ENCODE data around the gene KIF3B. TPM values are rescaled to one million over a fixed set of nuclear protein-coding genes. Genes with fewer than 3 reads are reported as not detected.
"Not testable (repeated sequence)": the region's sequence is repeated elsewhere in the genome, so short reads cannot be mapped to it uniquely, and the experiment has no call there.

KIF3B gene
- total and polyA plus RNA-seq, 2 donors from 2014 or later = 31.6 to 62.2 TPM

GRCh38 chr20:32378461-32378860 lies 101.0 kb downstream of the KIF3B start:
- no peak overlapping the region for H3K9ac ChIP-seq (ENCODE audit: low read length in 3 of 3)
- H3K4me3 ChIP-seq (ENCODE audit: low read length in 3 of 3) = no peak overlapping the region
- H3K4me1 ChIP-seq (ENCODE audit: control insufficient read depth in 2 of 3, insufficient read depth in 2 of 3, low read depth in 1 of 3, low read length in 3 of 3) = no peaks in the 10 kb centered on the region
- H3K9me3 ChIP-seq (ENCODE audit: control insufficient read depth in 2 of 3, insufficient read depth in 1 of 3, low read length in 3 of 3) = no peaks in the 10 kb centered on the region
- TF ChIP-seq CTCF (IDR thresholded peaks at IDR 0.05; ENCODE audit: borderline replicate concordance, extremely low read depth, insufficient read depth) = no peak
- FAIRE-seq (no peak), DNase-seq (no peak)
- peaks cover 0 to 2% (median 0%) of the 10 kb centered on the region in 3 donors for H3K36me3 ChIP-seq (ENCODE audit: control insufficient read depth in 2 of 3, insufficient read depth in 3 of 3, low read length in 3 of 3)
- intact Hi-C loops (cut with DNase I) = no loop called here
- H3K27me3 ChIP-seq (ENCODE audit: control insufficient read depth, insufficient read depth, low read length) = no peaks in the 10 kb centered on the region
- peak overlapping the region in 1 of 2 donors; percentile 32 for H3K27ac ChIP-seq (ENCODE audit: low read depth in 2 of 2, low read length in 2 of 2)

GRCh38 chr20:32380037-32380436 lies 102.6 kb downstream of the KIF3B start:
- FAIRE-seq; H3K27me3 ChIP-seq (ENCODE audit: control insufficient read depth, insufficient read depth, low read length); H3K9ac ChIP-seq (ENCODE audit: low read length in 3 of 3); H3K9me3 ChIP-seq (ENCODE audit: control insufficient read depth in 2 of 3, insufficient read depth in 1 of 3, low read length in 3 of 3); H3K4me1 ChIP-seq (ENCODE audit: control insufficient read depth in 2 of 3, insufficient read depth in 2 of 3, low read depth in 1 of 3, low read length in 3 of 3); intact Hi-C loops (cut with DNase I); DNase-seq; H3K4me3 ChIP-seq (ENCODE audit: low read length in 3 of 3); H3K27ac ChIP-seq (ENCODE audit: low read depth in 2 of 2, low read length in 2 of 2); H3K36me3 ChIP-seq (ENCODE audit: control insufficient read depth in 2 of 3, insufficient read depth in 3 of 3, low read length in 3 of 3): not testable (repeated sequence)

- FAIRE-seq = no peak
These were observed 103.3 kb downstream of the KIF3B start for GRCh38 chr20:32380745-32381144.

More at GRCh38 chr20:32380745-32381144, 103.3 kb downstream of the KIF3B start:
- TF ChIP-seq CTCF (IDR thresholded peaks at IDR 0.05; ENCODE audit: borderline replicate concordance, extremely low read depth, insufficient read depth) = no peak
- H3K27ac ChIP-seq (ENCODE audit: low read depth in 2 of 2, low read length in 2 of 2) = no peak overlapping the region
- H3K9ac ChIP-seq (ENCODE audit: low read length in 3 of 3) = no peak overlapping the region
- no peak overlapping the region for H3K4me3 ChIP-seq (ENCODE audit: low read length in 3 of 3)
- DNase-seq = no peak
- intact Hi-C loops (cut with DNase I) = no loop called here
- no peaks in the 10 kb centered on the region for H3K9me3 ChIP-seq (ENCODE audit: control insufficient read depth in 2 of 3, insufficient read depth in 1 of 3, low read length in 3 of 3)
- H3K36me3 ChIP-seq (ENCODE audit: control insufficient read depth in 2 of 3, insufficient read depth in 3 of 3, low read length in 3 of 3) = peaks cover 0 to 2% (median 0%) of the 10 kb centered on the region in 3 donors
- no peaks in the 10 kb centered on the region for H3K27me3 ChIP-seq (ENCODE audit: control insufficient read depth, insufficient read depth, low read length)
- H3K4me1 ChIP-seq (ENCODE audit: control insufficient read depth in 2 of 3, insufficient read depth in 2 of 3, low read depth in 1 of 3, low read length in 3 of 3) = peaks cover 0 to 8% (median 4%) of the 10 kb centered on the region in 3 donors
